K562 (cell line): ENCODE data around the gene MATN1. TPM values are rescaled to one million over a fixed set of nuclear protein-coding genes. Genes with fewer than 3 reads are reported as not detected.

Experiments used
- E2F3 ChIP-seq: fragments of 250-450 bp; sonication (Bioruptor Pico); IDR thresholded peaks from 2 replicates; pipeline ENCODE4 v1.4.0; 2020; ENCODE audit warnings: mild to moderate bottlenecking
- SRF ChIP-seq, 2 experiments: fragments of 250-450, 450-650 bp in 1 of 2; sonication (Bioruptor Pico) in 1 of 2; sonication (generic) in 1 of 2; formaldehyde crosslinking; IDR thresholded peaks; 2 replicates each; pipeline versions ENCODE4 v1.5.0 to v1.5.1; 2020 to 2022; ENCODE audit warnings: mild to moderate bottlenecking in 1 of 2, missing genetic modification reagents in 1 of 2
- TCFL5 ChIP-seq: fragments of 250-450 bp; sonication (Bioruptor Pico); conservative IDR thresholded peaks from 2 replicates; pipeline ENCODE4 v1.6.1; 2021; ENCODE audit warnings: mild to moderate bottlenecking, moderate library complexity, matching md5 sums
- ZNF212 ChIP-seq: fragments of 450-650 bp; formaldehyde crosslinking; IDR thresholded peaks from 2 replicates; pipeline ENCODE4 v1.4.0; 2020; ENCODE audit warnings: mild to moderate bottlenecking
- ZNF79 ChIP-seq: fragments of 250-450 bp; sonication (Bioruptor Pico); IDR thresholded peaks from 2 replicates; pipeline ENCODE4 v1.4.0; 2020; ENCODE audit warnings: low read depth, mild to moderate bottlenecking, moderate library complexity
- polyA plus RNA-seq, 8 experiments: library from polyadenylated mRNA; depleted of rRNA in 4 of 8; stranded (reverse) in 5 of 8; unstranded in 3 of 8; fragments of >200 nt; fragmentation: Nextera tagmentation in 2 of 8; fragmentation: Illumina TruSeq in 1 of 8; extraction: Ambion mirVana in 2 of 8; extraction: Trizol in 1 of 8; gene quantifications; 2 replicates each; pipeline versions ENCODE4 v1.2.1 to v1.2.3, GENCODE V29; 2011 to 2014; ENCODE audit warnings: inconsistent platforms in 1 of 8, missing spikeins in 1 of 8
- total RNA-seq, 7 experiments: library from RNA; depleted of rRNA in 6 of 7; stranded (reverse); fragments of >200 nt in 6 of 7; fragmentation: Illumina TruSeq in 2 of 7; extraction: Trizol in 2 of 7; gene quantifications; 2 replicates each; pipeline versions ENCODE4 v1.2.1 to v1.2.3, GENCODE V29; 2011 to 2021; ENCODE audit warnings: low replicate concordance in 1 of 7
- TF ChIP-seq, protein P1 (sequence below), 2 experiments: fragments of 450-650 bp in 1 of 2; sonication (generic) in 1 of 2; formaldehyde crosslinking in 1 of 2; IDR thresholded peaks; 2 replicates each; pipeline versions ENCODE4 v1.7.1 to v1.9.0; 2016 to 2022; ENCODE audit warnings: inconsistent platforms in 1 of 2, mild to moderate bottlenecking in 1 of 2, missing genetic modification reagents in 1 of 2
- TF ChIP-seq, protein P2 (sequence below), 2 experiments: fragments of 450-650 bp; IDR thresholded peaks; 2 replicates each; pipeline ENCODE4 v1.6.1; 2016
- TF ChIP-seq, protein P3 (sequence below): fragments of 250-450 bp; sonication (Bioruptor Pico); IDR thresholded peaks from 2 replicates; pipeline ENCODE4 v1.5.0; 2021
- TF ChIP-seq, protein P4 (sequence below): fragments of 450-650 bp; IDR thresholded peaks from 2 replicates; pipeline ENCODE4 v1.6.1; 2016

The MATN1 gene
- total and polyA plus RNA-seq, 9 of the 15 experiments (the other 6 are each of a cell fraction or from before 2014, with no cell fraction given), result 0.10 to 2.3 (median 1.2) TPM

DNA sequence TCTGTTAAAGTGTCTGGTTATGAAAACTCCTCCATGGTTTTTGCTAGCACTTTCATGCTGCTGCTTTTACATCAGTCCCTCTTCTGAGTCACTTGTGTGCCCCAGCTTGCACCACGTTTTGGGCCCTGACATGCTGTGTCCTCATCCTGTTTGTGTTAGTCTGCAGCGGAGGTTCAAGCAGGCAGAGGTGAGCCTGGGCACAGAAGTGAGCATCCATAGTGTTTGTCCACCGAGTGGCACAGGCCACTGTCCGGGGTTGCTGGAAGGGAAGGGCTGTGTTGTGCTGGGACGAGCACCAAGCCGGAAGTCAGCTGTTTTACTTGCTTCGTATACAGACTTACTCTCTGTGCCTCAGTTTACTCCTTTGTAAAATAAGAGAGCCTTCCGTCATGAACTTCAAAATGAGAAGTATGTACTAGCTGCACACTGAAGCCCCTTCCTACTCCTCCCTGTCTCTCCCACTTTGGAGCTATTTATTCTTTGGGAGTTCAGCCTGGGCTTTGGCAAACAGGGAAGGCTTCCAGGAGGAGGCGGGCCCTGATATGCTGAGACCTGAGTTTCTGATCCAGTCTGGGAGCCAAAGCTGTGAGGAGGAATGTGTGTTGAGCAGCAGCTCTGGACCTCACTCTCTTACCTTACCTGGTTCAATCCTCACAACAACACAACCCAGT is 44.9 kb upstream of the MATN1 start (continued):
- TF ChIP-seq, protein P1, sequence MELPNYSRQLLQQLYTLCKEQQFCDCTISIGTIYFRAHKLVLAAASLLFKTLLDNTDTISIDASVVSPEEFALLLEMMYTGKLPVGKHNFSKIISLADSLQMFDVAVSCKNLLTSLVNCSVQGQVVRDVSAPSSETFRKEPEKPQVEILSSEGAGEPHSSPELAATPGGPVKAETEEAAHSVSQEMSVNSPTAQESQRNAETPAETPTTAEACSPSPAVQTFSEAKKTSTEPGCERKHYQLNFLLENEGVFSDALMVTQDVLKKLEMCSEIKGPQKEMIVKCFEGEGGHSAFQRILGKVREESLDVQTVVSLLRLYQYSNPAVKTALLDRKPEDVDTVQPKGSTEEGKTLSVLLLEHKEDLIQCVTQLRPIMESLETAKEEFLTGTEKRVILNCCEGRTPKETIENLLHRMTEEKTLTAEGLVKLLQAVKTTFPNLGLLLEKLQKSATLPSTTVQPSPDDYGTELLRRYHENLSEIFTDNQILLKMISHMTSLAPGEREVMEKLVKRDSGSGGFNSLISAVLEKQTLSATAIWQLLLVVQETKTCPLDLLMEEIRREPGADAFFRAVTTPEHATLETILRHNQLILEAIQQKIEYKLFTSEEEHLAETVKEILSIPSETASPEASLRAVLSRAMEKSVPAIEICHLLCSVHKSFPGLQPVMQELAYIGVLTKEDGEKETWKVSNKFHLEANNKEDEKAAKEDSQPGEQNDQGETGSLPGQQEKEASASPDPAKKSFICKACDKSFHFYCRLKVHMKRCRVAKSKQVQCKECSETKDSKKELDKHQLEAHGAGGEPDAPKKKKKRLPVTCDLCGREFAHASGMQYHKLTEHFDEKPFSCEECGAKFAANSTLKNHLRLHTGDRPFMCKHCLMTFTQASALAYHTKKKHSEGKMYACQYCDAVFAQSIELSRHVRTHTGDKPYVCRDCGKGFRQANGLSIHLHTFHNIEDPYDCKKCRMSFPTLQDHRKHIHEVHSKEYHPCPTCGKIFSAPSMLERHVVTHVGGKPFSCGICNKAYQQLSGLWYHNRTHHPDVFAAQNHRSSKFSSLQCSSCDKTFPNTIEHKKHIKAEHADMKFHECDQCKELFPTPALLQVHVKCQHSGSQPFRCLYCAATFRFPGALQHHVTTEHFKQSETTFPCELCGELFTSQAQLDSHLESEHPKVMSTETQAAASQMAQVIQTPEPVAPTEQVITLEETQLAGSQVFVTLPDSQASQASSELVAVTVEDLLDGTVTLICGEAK (IDR thresholded peaks at IDR 0.05), result 0 out of 2 replicates have a peak, but pooled peaks have one; percentile 8
- TF ChIP-seq, protein P1 (CRISPR knock-in tag; IDR thresholded peaks at IDR 0.05), result no peak
- TF ChIP-seq ZNF212 (0 out of 2 replicates have a peak, but pooled peaks have one; percentile 34), ZNF79 (CRISPR knock-in tag) (peak; percentile 56; the same call in 1 of the 2 replicates), SRF (CRISPR knock-in tag; IDR thresholded peaks at IDR 0.05) (0 out of 4 replicates have a peak, but pooled peaks of 1 of the 2 experiments have one; percentile 27), E2F3 (CRISPR knock-in tag) (peak; percentile 57; the same call in 1 of the 2 replicates), TCFL5 (CRISPR knock-in tag) (peak; percentile 67)
- TF ChIP-seq, protein P2, sequence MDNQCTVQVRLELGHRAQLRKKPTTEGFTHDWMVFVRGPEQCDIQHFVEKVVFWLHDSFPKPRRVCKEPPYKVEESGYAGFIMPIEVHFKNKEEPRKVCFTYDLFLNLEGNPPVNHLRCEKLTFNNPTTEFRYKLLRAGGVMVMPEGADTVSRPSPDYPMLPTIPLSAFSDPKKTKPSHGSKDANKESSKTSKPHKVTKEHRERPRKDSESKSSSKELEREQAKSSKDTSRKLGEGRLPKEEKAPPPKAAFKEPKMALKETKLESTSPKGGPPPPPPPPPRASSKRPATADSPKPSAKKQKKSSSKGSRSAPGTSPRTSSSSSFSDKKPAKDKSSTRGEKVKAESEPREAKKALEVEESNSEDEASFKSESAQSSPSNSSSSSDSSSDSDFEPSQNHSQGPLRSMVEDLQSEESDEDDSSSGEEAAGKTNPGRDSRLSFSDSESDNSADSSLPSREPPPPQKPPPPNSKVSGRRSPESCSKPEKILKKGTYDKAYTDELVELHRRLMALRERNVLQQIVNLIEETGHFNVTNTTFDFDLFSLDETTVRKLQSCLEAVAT (IDR thresholded peaks at IDR 0.05), result no peak
- TF ChIP-seq, protein P3, sequence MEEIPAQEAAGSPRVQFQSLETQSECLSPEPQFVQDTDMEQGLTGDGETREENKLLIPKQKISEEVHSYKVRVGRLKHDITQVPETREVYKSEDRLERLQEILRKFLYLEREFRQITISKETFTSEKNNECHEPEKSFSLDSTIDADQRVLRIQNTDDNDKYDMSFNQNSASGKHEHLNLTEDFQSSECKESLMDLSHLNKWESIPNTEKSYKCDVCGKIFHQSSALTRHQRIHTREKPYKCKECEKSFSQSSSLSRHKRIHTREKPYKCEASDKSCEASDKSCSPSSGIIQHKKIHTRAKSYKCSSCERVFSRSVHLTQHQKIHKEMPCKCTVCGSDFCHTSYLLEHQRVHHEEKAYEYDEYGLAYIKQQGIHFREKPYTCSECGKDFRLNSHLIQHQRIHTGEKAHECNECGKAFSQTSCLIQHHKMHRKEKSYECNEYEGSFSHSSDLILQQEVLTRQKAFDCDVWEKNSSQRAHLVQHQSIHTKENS (CRISPR knock-in tag), result no peak
- TF ChIP-seq, protein P4, sequence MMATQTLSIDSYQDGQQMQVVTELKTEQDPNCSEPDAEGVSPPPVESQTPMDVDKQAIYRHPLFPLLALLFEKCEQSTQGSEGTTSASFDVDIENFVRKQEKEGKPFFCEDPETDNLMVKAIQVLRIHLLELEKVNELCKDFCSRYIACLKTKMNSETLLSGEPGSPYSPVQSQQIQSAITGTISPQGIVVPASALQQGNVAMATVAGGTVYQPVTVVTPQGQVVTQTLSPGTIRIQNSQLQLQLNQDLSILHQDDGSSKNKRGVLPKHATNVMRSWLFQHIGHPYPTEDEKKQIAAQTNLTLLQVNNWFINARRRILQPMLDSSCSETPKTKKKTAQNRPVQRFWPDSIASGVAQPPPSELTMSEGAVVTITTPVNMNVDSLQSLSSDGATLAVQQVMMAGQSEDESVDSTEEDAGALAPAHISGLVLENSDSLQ, result no peak
